ENCODE measurements around the gene PIP4P1. TPM values are rescaled to one million over a fixed set of nuclear protein-coding genes. Genes with fewer than 3 reads are reported as not detected.

Gene PIP4P1
- polyA plus RNA-seq, 4 donors: 34.1 to 38.0 (median 36.4) TPM

DNA sequence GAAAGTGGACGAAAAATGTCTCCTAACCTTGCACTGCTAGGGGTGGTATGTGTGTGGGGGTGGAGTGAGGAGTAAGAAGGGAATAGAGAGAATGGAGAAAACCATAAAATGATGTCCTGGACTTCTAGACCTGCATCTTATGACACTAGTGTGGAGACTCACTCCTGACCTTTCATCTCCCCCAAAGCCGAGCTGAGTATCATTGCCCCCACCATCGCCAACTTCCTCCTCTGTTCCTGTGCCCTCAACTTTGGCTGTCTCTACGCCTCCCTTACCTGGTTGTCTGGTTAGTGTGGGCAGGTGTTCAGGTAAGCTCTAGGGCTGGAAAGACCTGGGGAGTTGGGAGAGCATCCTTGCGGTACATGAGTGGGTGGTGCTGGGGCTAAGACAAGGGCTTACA, 20.8 kb downstream of the PIP4P1 start:
- DNase-seq (ENCODE audit: low read depth in 4 of 4, low spot score in 3 of 4): no peak

DNA sequence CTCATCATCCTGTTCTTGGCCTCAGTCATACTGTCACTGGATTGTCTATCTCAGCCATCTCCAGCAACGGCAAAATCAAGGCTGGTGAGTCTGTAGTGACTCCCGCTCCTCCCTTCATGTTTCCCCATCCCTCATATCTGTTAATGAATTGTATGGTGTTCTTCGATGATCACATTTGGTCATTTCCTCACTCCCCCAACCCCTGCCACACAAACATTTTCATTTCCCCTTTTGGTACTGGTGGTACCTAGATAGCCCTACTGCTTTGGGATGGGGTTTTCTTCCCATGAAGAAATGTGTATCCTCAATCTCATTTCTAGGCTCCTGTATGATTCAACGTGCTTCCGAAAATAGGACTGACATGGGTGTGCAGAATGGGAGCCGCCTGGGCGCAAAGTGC, 22.6 kb downstream of the PIP4P1 start:
- DNase-seq (ENCODE audit: low read depth in 4 of 4, low spot score in 3 of 4): no peak

DNA sequence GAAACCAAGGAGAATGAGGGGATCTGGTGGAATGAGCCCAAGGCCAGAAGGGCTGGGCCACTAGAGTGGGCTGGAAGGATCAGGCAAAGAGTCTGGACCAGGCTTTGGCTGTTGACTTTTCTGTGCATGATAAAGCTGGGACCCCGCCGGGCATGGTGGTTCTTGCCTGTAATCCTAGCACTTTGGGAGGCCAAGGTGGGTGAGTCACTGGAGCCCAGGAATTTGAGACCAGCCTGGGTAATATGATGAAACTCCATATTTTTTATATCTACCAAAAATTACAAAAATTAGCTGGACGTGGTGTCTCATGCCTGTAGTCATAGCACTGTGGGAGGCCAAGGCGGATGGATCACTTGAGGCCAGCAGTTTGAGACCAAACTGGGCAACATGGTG, 24.9 kb downstream of the PIP4P1 start:
- no peak for DNase-seq (ENCODE audit: low read depth in 4 of 4, low spot score in 3 of 4)

DNA sequence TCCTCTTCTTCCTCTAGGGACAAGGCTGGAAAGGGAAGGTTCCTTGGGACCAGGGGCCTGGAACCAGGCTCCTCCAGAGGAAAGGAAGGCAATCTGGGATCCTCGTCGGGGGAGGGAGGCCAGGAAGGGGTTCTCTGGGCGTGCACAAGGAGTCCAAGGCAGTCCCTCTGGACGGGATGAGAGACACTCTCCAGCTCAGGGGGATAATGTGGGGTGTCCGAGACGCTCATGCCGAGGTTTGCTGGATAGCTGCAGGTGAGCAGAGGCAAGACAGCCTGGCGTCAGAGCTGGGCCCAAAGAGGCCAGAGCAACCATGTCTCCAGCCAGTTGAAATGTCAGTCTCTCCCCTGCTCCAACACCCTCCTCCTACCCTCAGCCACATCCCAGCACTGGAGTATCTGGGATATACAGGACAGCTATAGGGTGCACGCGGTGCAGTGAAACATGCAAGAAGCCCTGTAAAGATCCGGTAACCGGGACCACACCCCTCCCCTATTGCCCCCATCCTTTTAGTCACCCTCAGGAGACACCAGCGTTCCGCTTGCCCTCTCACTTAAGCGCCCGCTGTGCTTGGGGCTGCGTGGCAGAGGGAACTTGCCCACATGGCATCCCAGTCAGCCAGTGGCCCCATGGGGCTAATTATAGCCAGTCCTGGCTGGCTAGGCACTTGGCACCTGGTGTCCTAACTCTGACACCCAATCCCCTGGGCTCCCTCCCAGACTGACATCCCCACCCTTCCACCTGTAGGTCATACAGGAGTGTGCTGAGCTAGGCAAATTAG, 25.5 kb downstream of the PIP4P1 start, which contains the start of gene KLHL33:
KLHL33 (minus strand) TSS at position 585 of the 781 bp plus-strand sequence; CDS start at position 230, 355 bp downstream.
- no peak for DNase-seq (ENCODE audit: low read depth in 4 of 4, low spot score in 3 of 4)

DNA sequence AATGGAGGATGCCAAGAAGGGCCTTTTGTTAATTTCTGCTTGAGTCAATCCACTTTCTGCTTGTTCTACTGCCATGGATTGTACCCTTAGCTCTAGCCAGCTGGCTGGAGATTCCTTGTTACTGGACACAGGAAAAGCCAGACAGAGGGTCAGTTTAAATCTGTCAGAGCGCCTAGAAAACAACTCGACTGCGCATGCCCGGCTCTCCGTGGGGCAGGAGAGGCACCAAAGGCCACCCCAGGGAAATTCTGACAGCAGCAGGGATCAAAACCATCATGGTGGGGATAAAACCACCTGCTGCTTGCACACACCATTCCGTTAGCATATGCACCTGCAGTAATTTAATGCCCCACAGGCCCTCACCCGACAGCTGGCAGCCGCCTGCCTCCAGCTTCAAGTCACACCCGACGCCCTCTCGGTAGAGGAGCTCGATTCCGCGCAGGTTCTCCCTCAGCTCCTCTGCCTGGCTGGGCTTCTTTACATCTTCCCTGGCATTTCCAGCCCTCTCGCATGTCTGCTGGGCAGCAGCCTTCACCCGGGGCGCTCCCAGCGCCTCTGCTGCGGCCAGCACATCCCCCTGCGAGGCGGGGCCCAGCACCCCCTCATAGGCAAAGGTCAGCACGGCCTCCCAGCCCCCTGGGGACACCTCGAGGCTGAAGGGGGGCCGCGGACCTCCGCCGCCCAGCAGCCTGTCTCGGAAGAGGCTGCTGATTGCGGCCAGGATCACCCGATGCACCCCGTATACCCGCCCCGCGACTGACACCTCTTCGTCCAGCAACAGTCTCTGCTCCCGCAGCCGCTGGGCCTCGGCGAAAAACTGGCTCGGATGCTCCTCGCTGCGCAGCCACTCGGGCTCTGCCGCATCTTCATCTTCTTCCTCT, 26.3 kb downstream of the PIP4P1 start:
- DNase-seq (ENCODE audit: low read depth in 4 of 4, low spot score in 3 of 4): no peak

DNA sequence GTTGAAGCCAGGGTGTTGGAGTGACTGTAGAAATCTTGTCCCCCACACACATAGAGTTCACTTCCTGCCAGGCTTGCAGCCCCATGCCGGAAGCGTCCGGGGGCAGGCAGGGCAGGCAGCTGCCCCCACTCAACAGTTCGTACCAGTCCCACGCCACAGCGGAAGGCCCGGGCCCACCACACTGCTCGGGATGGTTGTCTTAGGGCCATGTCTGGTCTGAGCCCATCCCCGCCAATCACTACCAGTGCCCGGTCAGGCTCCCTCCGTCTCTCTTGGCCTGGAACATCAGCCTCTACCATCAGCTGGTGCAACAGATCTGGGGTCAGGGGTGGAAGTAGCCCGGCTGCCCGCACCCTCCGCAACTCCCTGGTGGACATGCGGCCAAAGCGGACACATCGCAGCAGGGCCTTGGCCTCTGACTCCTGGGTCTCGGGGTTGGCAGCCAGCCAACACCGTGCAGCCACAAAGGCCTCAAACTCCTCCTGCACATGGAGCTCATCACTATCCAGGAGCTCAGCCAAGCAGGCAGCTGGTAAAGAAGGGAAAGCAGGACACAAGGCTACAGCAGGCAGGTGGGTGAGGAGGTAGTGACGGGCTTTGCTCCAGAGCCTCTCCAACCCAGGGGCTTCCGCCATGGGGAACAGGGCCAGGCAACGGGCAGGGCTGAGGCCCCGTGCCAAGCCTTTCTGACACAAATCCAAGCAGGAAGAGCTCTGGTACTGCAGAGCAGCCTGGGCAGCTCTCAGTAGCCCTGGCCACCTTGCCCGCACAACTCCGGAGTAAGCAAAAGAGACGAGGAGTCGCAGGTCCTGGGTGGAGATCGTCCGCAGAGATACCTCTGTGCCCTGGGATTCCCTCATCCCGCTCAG, 31.2 kb downstream of the PIP4P1 start:
- DNase-seq (ENCODE audit: low read depth in 4 of 4, low spot score in 3 of 4): no peak

DNA sequence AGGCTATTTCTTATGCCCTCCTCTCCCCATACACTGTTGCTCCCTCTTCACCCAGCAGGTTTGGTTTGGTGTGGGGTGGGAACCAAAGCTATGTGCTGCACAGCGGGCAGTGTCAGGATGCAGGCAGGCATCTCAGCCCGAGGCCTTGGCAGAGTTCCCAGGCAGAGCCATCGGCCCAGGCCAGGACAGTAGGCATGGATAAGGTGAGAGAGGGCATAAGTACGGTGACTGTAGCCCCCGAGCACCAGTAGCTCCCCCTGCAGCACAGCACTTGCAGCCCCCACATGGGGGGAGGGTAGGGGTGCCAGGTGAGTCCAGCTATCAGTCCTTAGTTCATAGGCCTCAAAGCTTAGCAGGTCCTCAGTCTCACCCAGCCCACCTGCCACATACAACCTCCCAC, 32.4 kb downstream of the PIP4P1 start:
- DNase-seq (ENCODE audit: low read depth in 4 of 4, low spot score in 3 of 4): no peak

DNA sequence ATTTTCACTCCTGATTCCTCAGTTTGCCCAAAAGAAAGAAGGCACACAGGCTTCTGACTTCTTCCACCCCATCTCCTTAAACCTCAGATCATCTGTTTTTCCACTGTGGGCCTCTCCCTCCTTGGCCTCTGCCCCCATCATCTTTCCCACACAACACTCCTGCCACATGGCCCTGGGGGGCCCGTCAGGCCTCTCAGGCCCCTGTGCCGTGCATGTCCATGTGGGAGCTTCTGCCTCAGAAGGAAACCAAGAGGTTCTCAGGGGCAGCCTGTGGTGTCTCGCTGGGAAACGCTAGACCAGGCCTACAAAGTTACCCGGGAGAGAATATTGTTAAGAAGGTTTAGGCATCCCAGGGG, 33.2 kb downstream of the PIP4P1 start:
- DNase-seq (ENCODE audit: low read depth in 4 of 4, low spot score in 3 of 4): no peak

DNA sequence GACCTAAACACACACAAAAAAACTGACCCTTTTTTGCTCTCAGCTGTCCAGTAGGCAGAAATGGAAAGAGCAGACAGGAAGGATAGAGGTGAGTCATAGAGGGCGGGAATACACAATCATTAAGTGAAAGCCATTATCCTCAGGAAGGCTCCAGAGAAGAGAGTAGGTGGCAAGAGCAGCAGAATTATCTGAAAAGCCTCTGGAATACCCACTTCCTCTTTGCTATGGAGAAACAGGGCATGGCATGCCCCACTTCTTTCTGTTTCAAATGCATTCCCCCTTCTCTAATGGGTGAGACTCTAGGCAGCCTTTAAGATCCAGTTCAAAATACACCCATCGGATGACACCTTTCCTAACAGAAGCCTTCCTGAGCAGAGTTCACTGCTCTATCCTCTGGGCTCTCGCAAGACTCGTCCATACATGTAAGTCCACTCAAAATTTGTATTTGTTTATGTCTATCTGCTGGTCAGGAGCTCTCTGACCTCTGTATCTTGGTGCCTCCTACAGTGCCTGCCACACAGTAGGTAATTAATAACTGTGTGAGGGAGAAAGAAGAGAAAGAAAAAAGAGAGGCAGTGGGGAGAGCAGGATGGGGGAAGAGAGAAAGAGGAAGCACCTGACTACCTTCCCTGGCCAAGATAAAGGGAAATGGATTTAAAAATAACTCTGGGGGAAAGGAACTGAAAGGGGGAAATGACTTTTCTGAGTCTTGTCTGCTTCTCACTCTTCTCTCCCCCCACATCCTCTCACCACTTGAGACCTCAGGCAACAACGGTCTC, 33.8 kb downstream of the PIP4P1 start:
- DNase-seq (ENCODE audit: low read depth in 4 of 4, low spot score in 3 of 4): no peak

DNA sequence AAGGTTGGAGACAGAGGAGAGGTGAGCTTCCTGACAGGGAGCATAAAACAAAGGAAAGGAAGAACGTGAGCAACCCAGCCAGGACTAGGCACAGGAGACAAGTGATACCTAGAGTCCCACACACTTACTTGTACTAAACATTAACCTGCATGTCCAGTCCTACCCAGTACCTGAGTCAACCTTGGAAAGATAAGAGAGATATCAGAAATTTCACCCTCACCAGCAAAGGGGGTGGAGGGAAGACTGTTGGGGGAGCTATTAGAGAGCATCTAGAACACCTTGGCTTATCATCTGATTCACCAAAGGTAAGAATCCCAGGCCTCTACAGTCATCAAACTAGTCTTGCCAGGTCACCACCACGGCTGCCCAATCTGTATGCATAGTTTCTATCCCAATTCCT, 36.4 kb downstream of the PIP4P1 start:
- DNase-seq (ENCODE audit: low read depth in 4 of 4, low spot score in 3 of 4): no peak

DNA sequence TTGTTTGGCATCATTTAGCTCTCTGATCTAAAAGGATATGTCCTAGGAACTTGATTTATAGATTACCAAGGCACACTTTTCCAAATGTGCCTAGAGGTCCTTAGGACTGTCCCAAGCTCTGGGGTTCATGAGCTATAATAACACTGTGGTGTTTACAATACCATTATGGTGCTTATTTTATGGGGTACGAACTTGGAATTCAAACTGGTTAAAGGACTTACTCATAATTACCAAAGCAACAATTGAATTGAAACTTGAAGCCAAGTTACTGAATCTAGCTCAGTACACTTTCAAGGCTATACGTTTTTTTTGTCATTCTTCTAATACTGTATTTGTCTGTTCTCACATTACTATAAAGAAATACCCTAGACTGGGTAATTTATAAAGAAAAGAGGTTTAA, 38.3 kb downstream of the PIP4P1 start:
- no peak for DNase-seq (ENCODE audit: low read depth in 4 of 4, low spot score in 3 of 4)

DNA sequence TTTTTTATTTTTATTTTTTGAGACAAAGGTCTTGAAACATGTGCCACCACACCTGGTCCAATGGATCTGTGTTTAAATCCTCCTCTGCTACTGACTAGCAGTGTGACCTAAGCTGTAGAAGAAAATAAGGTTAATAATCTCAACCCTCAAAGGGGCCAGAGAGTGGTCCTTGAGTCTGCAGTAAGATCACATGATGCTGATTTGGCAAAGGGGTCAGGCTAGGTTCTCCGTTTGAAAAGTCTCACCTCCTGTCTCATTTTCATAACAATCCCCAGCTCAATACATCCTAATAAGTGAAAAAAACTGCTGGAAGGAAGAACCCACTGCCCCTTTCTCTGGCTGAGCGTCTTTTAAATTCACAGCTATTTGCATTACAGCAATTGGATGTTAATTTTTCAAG, 40.0 kb downstream of the PIP4P1 start:
- DNase-seq (ENCODE audit: low read depth in 4 of 4, low spot score in 3 of 4): no peak

DNA sequence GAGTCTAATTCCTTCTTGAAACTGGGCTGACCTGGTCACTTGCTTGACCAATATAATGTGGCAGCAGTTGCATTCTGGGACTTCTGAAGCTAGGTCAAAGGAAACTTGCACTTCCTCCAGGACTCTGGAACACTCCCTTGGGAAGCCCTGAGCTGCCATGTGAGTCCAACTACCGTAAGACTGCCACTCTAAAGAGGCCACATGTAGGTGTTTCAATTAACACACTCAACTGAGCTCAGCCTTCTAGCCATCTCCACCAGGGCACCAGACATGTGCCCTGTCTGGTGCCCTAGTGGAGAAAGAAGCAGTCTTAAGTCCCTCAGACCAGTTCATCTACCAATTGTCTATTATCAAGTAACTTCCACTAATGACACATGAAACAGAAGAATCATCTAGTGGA, 41.8 kb downstream of the PIP4P1 start:
- DNase-seq (ENCODE audit: low read depth in 4 of 4, low spot score in 3 of 4): no peak

DNA sequence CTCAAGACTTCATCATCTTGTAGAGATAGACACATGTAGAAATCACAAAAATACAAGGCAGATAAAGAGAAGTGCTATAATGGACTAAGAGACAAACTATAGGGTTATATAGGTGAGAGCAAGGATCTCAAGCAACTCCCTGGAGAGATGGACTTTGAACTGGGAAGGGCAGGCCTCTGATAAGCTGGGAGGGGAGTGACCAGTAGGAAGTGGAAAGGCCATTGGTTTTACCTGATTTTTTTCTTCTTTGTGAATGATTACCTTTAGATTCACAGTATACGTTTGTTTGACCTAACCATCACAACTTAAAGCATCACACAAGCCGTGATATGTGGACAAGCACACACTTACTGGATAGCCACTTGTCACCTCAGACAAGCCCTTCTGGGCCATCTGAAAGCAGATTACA, 42.7 kb downstream of the PIP4P1 start:
- no peak for DNase-seq (ENCODE audit: low read depth in 4 of 4, low spot score in 3 of 4)

DNA sequence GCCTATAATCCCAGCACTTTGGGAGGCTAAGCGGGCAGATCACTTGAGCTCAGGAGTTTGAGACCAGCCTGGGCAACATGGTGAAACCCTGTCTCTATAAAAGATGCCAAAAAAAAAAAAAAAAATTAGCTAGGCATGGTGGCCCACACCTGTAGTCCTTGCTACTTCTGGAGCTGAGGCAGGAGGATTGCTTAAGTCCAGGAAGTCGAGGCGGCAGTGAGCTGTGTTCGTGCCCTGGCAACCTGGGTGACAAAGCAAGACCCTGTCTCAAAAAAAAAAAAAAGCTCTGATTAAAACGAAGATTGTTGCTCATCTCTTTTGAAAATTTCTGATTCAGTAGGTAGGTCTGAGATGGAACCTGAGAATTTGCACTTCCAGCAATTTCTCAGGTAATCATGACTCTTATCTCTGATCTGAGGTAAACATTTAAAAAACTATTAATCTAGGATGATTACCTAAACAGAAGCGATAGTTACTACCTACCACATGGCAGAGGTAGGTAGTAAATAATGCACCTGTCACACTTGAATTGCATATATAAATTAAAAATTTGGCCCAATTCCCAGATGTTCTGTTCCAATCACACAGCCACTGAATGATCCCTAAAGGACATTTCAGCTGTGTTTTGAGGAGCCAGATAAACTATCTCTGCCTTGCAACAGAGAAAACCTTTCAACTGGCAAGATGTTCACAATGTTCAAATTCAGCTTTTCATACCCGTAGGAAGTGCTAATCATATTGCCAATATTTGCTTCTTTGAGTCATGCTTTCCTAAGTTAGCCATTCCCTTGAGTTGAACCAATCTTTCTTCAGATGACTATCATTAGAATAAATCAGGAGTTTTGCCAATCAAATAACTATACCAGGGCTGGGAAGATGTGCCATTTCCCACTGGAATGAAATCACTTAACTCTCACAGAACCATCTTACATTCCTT, 43.7 kb downstream of the PIP4P1 start:
- DNase-seq (ENCODE audit: low read depth in 4 of 4, low spot score in 3 of 4): no peak

DNA sequence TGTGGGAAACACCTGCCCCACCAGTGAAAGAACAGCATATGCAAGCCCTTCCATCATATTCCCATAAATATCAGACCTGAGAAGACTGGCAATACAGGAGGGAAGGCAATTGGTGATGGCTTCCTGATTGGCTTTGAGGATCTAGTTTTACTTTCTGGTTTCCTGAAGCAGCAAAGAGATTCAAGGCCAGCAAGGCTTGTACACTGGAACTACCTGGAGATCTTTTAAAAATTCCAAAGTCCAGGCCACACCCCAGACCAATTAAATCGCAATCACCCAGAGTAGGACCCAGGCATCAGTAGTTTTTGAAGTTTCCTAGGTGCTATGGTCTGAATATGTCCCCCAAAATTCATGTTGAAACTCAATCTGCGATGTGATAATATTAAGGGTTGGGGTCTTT, 45.0 kb downstream of the PIP4P1 start:
- no peak for DNase-seq (ENCODE audit: low read depth in 4 of 4, low spot score in 3 of 4)

DNA sequence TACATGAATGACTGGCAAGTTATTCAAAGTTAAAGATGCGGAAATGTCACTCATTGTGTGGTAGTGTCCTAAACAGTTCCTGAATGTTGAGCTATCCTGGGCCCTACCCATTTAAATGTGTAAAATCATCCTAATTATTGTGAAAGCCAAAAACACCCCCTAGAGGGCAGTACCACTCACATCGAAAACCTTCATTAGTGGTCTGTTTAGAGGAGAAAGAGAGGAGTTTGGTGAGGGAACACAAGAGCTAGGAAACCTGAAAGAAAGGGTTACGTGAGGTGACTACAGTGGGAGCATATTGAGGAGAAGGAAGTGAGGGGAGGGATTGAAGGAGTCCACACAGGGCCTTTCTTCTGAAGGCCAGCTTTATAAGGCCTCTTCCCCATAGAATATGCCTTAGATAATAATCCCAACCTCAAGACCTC, 45.4 kb downstream of the PIP4P1 start:
- no peak for DNase-seq (ENCODE audit: low read depth in 4 of 4, low spot score in 3 of 4)

DNA sequence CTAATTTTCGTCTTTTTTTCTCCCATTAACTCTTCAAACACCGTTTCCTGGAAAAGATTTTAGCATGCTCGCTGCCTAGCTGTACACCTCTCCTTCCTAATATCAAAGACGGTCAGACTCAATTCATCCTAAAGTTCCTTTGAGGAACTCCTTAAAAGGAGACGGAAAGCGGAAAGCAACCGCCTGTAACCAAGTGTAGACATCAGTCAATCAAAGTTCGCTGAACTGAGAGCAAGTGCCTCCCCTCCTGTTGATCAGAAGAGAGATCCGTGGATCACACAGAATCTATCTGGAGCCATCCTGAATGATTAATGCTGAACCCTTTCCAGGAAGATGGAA, 47.5 kb downstream of the PIP4P1 start:
- no peak for DNase-seq (ENCODE audit: low read depth in 4 of 4, low spot score in 3 of 4)
